Measurements from ENCODE around the gene UCN.

The UCN gene

GRCh38 chr2:27312152-27312551 lies 3.9 kb upstream of the UCN start:
- no peak overlapping the region for H3K27ac ChIP-seq (ENCODE audit: low read depth, low read length, poor library complexity, severe bottlenecking)
- no peaks in the 10 kb centered on the region for H3K9me3 ChIP-seq (ENCODE audit: low read length)
- H3F3A ChIP-seq (ENCODE audit: insufficient read depth, low read length): no peaks in the 10 kb centered on the region
- no peaks in the 10 kb centered on the region for H3K27me3 ChIP-seq (ENCODE audit: insufficient read depth, low read length)
- no peak overlapping the region for H3K4me2 ChIP-seq (ENCODE audit: low read length)
- no peak overlapping the region for H3K4me3 ChIP-seq (ENCODE audit: low read depth, low read length, poor library complexity, severe bottlenecking)
- H3K36me3 ChIP-seq (ENCODE audit: insufficient read depth, low read length): peaks cover 34% of the 10 kb centered on the region
- H4K20me1 ChIP-seq (ENCODE audit: insufficient read depth, low read length): no peaks in the 10 kb centered on the region
- TF ChIP-seq CTCF (IDR thresholded peaks at IDR 0.05; ENCODE audit: low read length) (no peak), EZH2 (IDR thresholded peaks at IDR 0.05; ENCODE audit: borderline replicate concordance, low read length) (no peak)
- H2AFZ ChIP-seq (ENCODE audit: low read length): no peak overlapping the region
- no peaks in the 10 kb centered on the region for H3K79me2 ChIP-seq (ENCODE audit: insufficient read depth, low read length)
- no peak overlapping the region for H3K9ac ChIP-seq (ENCODE audit: low read length)
- H3K4me1 ChIP-seq (ENCODE audit: insufficient read depth, low read length, severe bottlenecking): no peaks in the 10 kb centered on the region
- H3K9me2 ChIP-seq (ENCODE audit: low read depth, low read length): no peaks in the 10 kb centered on the region

GRCh38 chr2:27309651-27310050 lies 1.4 kb upstream of the UCN start:
- Histone ChIP-seq H3K36me3 (ENCODE audit: insufficient read depth, low read length) (peaks cover 25% of the 10 kb centered on the region), H3K4me3 (ENCODE audit: low read depth, low read length, poor library complexity, severe bottlenecking) (no peak overlapping the region), H3K4me2 (ENCODE audit: low read length) (no peak overlapping the region), H3K4me1 (ENCODE audit: insufficient read depth, low read length, severe bottlenecking) (no peaks in the 10 kb centered on the region), H3K9me3 (ENCODE audit: low read length) (no peaks in the 10 kb centered on the region), H2AFZ (ENCODE audit: low read length) (no peak overlapping the region), H3K27ac (ENCODE audit: low read depth, low read length, poor library complexity, severe bottlenecking) (no peak overlapping the region), H4K20me1 (ENCODE audit: insufficient read depth, low read length) (no peaks in the 10 kb centered on the region), H3K9me2 (ENCODE audit: low read depth, low read length) (no peaks in the 10 kb centered on the region), H3K79me2 (ENCODE audit: insufficient read depth, low read length) (no peaks in the 10 kb centered on the region), H3K9ac (ENCODE audit: low read length) (no peak overlapping the region), H3K27me3 (ENCODE audit: insufficient read depth, low read length) (no peaks in the 10 kb centered on the region), H3F3A (ENCODE audit: insufficient read depth, low read length) (no peaks in the 10 kb centered on the region)
- TF ChIP-seq EZH2 (IDR thresholded peaks at IDR 0.05; ENCODE audit: borderline replicate concordance, low read length): no peak
- TF ChIP-seq CTCF (IDR thresholded peaks at IDR 0.05; ENCODE audit: low read length): no peak

DNA sequence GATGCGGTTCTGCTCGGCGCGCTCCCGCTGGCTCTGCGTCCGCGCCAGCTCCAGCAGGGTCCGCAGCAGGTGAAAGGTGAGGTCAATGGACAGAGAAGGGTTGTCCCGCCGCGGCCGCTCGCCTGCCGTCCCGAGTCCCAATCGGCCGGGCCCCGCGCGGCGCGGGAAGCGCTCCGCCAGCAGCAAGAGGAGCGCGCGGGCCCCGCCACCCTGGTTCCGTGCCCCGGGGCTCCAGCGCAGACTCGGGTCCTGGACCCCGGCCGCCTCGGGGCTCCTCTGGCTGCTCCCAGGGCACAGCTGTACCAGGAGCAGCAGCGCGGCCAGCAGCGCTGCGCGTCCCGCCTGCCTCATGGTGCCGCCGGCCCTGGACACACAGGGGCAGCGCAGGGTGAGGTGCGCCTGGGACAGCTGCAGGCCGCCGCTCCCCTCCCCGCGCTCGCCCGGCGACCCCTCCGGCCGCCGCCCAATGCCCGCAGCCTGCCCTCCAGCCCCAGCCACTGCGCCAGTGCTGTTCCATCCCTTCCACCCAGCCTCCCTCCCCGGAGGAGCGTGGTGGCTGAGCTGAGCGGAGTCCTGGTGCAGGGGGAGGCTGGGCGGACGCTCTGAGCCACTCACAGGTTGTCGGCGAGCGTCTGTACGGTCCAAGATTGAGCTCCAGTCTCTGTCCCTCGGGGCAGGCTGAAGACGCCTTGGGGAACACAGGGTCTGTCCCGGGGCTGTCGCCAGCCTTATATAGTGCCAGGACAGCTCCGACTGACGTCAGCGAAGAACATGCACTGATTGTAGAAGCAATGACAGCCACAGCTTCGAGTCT lies 493 bp downstream of the UCN start:
- Histone ChIP-seq H3K4me3 (ENCODE audit: low read depth, low read length, poor library complexity, severe bottlenecking) (no peak overlapping the region), H4K20me1 (ENCODE audit: insufficient read depth, low read length) (no peaks in the 10 kb centered on the region), H3K9me3 (ENCODE audit: low read length) (no peaks in the 10 kb centered on the region), H3K27me3 (ENCODE audit: insufficient read depth, low read length) (no peaks in the 10 kb centered on the region), H3K4me2 (ENCODE audit: low read length) (no peak overlapping the region), H3K9ac (ENCODE audit: low read length) (no peak overlapping the region), H2AFZ (ENCODE audit: low read length) (no peak overlapping the region), H3K4me1 (ENCODE audit: insufficient read depth, low read length, severe bottlenecking) (peaks cover 7% of the 10 kb centered on the region), H3K79me2 (ENCODE audit: insufficient read depth, low read length) (no peaks in the 10 kb centered on the region), H3K36me3 (ENCODE audit: insufficient read depth, low read length) (peaks cover 25% of the 10 kb centered on the region), H3K27ac (ENCODE audit: low read depth, low read length, poor library complexity, severe bottlenecking) (no peak overlapping the region), H3K9me2 (ENCODE audit: low read depth, low read length) (no peaks in the 10 kb centered on the region), H3F3A (ENCODE audit: insufficient read depth, low read length) (no peaks in the 10 kb centered on the region)
- TF ChIP-seq EZH2 (IDR thresholded peaks at IDR 0.05; ENCODE audit: borderline replicate concordance, low read length): no peak
- TF ChIP-seq CTCF (IDR thresholded peaks at IDR 0.05; ENCODE audit: low read length): no peak
